Daoy (cell line): Measurements from ENCODE around the gene PPFIA4. TPM values are rescaled to one million over a fixed set of nuclear protein-coding genes. Genes with fewer than 3 reads are reported as not detected.

Experiments
- DNase-seq: peaks from one replicate; pipeline ENCODE4 v3.0.0-alpha.2; 2015; ENCODE audit warnings: low read depth
- total RNA-seq: library from RNA; depleted of rRNA; stranded (reverse); fragments of >200 nt; shearing (Covaris generic); gene quantifications from 2 replicates; pipeline ENCODE4 v1.2.3, GENCODE V29; 2014

Gene PPFIA4
- total RNA-seq, 1 experiment from 2014 or later = 0.11 TPM

DNA sequence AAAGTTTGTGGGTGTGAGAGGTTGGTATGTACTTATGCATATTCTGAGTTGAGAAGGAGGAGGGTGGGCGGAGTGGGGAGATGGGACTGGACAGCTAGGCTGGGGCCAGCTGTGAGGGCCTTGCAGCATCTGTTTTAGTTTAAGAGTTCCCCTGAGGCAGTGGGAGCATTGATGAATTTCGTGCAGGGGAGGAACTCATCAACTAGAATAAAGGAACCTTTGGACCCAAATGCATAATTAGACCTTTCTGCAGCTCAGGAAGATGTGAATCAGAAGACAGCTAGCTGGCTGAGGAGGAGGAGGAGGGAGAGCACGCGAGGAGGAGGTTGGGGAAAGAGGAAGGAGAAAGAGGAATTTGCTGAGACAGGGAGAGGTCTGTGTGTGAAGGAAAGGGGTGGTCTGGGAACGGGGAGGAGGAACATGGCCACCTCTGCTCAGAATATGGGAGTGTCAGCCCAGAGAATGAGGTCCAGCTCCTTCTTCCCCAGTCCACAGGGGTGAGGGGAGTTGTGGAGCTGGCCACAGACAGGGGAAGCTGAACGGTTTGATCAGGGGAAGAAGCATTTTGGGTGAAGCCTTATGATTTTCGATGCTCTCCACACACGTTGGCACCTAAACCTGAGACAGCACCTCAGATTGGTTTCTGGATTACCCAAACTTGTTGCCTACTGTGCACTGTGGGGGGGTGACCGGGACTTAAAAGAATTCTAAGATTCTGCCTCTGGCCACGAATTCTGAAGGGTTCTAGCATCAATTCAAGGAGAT is 31.8 kb downstream of the PPFIA4 start:
- no peak for DNase-seq

DNA sequence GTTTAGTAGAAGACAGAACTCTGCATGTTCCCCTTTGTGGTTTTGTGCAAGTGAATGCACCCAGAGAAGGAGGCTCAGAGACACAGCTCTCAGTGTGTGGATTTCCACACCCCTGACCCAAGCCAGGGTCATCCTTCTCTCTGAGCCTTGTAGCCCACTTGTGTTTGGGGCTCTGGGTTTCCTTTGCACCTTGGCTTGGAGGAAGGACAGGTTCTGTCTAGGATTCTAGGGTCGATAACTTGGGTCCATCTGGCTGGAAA is 32.3 kb downstream of the PPFIA4 start:
- DNase-seq = no peak

DNA sequence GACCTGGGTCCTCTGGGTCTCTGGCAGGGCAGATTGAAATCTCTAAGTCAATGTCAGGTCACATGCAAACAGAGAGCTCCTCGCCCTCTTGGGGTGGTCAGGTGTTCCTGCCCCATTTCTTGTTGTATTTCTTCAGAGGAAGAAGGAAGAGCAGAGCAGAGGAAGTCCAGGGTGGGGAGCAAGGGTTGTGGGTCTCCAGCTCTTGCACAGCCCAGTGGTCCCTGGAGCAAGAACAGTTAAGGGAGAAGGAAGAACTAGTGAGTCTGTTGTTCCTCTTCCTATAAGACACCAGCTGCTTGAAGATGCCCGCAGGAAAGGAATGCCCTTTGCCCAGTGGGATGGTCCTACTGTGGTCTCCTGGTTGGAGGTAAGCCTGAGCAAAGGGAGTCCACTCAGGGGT is 33.2 kb downstream of the PPFIA4 start:
- no peak for DNase-seq

DNA sequence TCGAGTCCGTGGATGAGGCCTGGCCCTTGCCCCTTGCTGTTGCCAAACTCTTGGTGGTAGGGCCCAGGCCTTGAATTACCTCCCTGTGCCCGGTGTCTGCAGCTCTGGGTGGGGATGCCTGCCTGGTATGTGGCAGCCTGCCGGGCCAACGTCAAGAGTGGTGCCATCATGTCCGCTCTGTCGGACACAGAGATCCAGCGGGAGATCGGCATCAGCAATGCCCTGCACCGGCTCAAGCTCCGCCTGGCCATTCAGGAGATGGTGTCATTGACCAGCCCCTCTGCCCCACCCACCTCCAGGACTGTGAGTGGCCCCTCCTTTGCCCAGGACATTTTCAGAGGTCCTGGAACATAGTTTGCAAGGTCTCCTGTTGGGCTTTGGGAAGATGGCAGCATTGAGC is 33.8 kb downstream of the PPFIA4 start:
- no peak for DNase-seq

DNA sequence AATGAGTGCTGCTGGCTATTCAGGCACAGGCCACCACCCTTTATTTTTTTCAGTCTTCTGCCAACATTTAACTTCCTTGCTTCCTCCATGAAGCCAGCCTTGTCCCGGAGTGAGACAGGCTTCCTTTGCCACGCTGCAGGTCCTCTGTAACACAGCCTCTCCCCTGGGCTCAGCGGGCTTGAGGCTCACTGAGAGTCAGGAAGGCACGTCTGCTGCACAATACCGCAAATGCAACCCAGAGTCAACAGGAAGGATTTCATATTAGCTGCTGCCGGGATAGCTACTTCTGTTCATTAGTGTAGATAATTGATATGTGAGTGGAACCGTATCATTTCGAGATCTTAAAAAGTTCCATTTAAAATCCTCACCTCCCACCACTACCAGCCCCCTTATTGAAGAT is 37.0 kb downstream of the PPFIA4 start:
- no peak for DNase-seq

DNA sequence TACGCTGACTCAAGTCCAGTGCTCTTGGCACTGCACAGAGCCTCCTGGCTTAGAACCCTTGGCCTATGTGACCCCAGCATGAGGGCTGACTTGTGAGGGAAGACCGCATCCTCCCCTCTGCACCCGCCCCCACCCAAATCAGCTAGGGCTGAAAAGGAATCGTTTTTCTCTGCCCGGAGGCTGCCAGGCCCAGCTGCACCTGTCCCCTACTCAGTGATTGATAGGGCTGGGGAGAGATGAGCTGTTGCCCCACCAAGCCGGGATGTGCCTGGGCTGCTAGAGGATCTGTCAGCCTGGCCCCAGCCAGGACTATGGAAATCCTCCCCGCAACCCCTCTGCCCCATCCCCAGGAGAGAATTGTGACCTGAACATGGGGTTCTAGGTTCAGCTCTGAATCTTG is 38.9 kb downstream of the PPFIA4 start:
- no peak for DNase-seq

GRCh38 chr1:203065986-203066385 is 39.7 kb downstream of the PPFIA4 start:
- DNase-seq = no peak

DNA sequence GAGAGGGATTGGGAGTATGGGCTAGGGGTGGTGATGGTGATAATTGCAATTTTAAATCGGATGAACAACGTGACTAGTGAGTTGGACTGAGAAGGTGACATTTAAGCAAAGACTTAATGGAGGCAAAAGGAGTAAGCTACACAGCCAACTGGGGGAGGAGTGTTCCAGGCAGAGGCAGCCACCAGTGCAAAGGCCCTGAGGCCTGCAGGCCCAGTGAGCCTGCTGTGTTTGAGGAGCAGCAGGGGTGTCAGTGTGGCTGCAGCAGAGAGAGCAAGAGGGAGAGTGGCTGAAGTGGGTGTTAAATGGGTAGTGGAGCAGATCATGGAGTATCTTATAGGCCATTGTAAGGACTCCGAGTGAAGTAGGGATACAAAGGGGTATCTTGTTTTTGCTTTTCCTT is 40.7 kb downstream of the PPFIA4 start:
- no peak for DNase-seq

DNA sequence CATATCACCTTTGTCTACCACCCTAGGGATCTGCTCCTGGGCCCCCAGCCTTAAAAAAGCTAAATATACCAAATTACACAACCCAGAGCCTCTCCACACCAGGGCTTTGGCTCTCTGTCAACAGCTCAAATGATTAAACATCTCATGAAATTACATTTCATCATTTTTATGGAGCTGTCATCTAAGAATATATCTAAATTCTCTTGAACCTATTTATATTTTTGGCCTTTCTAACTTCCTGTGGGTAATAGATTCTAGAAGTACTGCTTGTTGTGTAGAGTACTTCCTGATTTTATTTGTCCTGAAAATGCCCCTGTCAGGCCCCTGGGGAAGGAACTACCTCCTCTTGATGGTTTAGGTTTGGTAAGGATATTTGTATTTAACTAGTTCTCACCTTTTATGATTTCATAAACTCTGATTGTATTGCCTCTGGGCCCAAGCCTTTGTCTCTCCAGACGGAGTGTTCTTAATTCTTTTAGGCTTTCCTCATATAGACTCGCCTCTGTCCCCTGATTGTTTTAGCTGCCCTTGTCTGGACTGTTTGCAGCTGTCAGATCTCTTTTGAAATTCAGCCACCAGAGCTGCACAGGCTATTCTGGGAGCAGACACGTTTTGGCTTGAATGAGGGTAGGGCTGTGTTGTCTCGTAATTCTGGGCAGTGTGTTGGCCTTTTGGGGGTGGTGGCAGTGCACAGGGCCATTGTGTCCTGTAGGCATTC is 42.9 kb downstream of the PPFIA4 start:
- DNase-seq = no peak

DNA sequence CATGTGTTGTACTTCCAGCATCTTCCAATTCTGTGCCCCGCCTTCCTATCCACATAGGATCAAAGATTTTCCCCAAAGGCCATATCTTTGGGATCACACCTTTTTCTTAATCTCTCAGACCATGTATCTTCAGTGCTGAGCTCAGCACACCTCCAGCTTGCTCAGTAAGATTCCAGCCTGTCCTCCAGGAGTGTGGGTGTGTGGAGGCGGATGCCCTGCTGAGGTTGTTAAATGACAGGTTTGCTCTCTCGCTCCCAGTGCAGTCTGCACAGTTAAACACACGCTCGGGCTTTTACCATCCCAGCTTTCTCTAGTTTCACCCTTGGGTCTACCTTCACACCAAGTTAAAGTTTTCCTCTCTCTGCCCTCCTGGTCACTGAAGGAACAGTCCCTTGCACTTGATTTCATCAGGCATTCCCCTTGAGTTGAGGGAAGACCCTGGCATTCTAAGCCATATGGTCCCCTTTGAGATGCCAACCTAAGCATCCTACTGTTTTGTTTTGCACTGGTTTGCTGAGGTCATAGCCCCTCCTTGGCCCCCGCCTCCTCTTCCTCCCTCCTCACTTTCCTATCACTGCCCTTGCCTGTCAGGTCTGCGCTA is 45.8 kb downstream of the PPFIA4 start:
- DNase-seq = no peak

DNA sequence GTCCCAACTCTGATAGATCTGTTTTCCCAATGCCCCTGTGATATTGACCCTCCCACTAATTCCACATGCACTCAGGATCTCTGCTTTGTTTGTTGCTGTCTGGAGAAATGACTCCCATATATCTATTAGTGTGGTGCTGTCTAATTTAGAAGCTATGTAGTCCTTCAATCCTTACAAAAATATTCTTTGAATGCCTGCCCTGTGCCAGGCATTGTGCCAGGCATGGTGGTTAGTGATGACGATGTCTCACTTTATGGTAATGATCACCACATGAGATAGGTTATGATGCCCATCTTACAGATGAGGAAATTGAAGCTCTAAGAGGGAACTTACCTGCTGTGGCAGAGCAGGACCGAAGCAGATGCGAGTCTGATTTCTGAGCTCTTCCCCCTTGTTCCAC is 46.6 kb downstream of the PPFIA4 start:
- DNase-seq = peak; percentile 20

DNA sequence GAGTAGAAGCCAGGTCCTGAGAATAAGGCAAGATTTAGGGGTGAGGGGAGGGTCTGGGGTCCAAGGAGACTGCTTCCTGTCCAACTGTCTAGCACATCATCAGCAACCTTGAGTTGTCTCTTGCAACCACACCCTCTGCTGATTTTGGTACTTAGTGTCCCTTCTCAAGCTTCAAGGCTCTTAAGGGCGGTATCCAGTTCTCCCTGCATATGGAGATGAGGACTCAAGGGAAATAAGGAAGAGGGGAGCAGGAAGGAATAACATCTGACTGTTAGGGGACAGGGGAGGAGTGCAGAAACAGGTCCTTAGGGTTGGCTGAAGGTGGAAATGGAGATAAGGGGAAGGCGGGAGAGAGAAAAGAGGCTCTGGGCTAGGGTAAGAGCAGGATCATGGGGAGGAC is 47.2 kb downstream of the PPFIA4 start:
- DNase-seq = no peak

- no peak for DNase-seq
These were observed 48.3 kb downstream of the PPFIA4 start for GRCh38 chr1:203074610-203075009.

DNA sequence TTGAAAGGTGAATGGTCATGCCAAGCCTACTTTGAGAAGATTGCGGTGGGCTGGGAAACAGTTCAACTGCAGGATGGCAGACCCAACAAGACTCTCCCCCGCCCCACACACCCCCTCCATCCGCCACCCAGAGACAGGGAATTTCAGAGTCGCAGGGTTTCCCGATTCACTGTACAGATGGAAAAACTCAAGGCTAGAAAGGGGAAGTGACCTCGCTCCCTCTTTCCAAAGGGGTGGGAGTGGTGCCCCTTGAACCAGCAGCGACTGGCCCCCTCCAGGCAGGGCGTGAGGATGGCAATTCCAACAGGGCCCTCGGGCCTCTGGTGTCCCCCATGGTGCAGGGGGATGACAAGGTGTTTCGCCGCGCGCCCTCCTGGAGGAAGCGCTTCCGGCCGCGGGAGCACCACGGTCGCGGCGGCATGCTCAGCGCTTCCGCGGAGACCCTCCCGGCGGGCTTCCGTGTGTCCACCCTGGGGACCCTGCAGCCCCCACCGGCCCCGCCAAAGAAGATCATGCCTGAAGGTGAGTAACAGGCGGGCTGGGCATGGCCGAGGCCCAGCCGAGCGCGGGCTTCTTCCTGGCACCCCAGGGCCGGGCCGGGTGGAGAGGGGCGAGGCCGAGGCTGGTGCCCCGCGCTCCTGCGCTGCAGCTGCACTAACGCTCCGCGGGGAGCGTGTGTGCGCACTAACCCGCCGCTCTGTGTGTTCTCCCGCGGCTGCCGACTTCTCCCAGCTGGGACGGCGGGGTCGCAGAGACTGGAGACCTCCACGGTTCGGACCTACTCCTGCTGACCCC is 49.1 kb downstream of the PPFIA4 start:
- DNase-seq = no peak

- no peak for DNase-seq
These were observed 49.8 kb downstream of the PPFIA4 start for GRCh38 chr1:203076031-203076511.

GRCh38 chr1:203077367-203077766 is 51.1 kb downstream of the PPFIA4 start:
- DNase-seq = no peak

DNA sequence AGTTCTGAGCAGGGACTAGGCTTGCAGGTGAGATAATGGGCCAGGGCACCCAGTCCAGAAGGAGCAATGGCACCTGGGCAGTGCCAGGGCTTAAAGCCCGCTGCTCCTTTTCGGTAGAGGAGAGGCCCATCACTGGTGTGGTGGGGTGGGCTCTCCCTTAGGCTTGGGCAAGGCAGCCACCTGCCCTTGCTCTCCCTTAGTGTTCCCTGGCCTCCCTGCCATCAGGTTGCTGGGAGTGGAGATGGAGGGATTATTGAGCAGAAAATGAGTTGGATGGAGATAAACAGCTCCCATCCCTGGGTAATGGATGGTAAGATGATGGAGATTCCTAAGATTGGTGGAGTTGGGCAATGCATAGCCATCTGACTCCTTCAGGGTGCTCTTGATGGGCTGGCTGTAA is 51.7 kb downstream of the PPFIA4 start:
- no peak for DNase-seq

- no peak for DNase-seq
These were observed 52.2 kb downstream of the PPFIA4 start for GRCh38 chr1:203078478-203078877.

GRCh38 chr1:203080456-203080855 is 54.2 kb downstream of the PPFIA4 start:
- no peak for DNase-seq

GRCh38 chr1:203081465-203082230 is 55.4 kb downstream of the PPFIA4 start:
- DNase-seq = no peak

- no peak for DNase-seq
These were observed 55.9 kb downstream of the PPFIA4 start for GRCh38 chr1:203082231-203082505.
